Fibroblast of the aortic adventitia (primary cell): ENCODE measurements around the gene PALB2. TPM values are rescaled to one million over a fixed set of nuclear protein-coding genes. Genes with fewer than 3 reads are reported as not detected.
A peak's percentile ranks its signal among the peaks of the same experiment; 100 is the strongest.
"Not testable (repeated sequence)": the region's sequence is repeated elsewhere in the genome, so short reads cannot be mapped to it uniquely, and the experiment has no call there.

Source experiments
- DNase-seq: peaks from one replicate; pipeline ENCODE4 v3.0.0-alpha.2; 2010; ENCODE audit warnings: low read depth
- H3K4me3 ChIP-seq: 2 replicates; pipeline ENCODE4 v1.5.1; 2011; ENCODE audit warnings: low read depth, mild to moderate bottlenecking, control low read depth, low read length, moderate library complexity
- total RNA-seq: library from RNA; depleted of rRNA; stranded (reverse); fragments of >200 nt; gene quantifications from 2 replicates; pipeline ENCODE4 v1.2.3, GENCODE V29; 2012; ENCODE audit warnings: low replicate concordance
- TF ChIP-seq, protein P1 (sequence below): IDR thresholded peaks from 2 replicates; pipeline ENCODE4 v1.5.1; 2011; ENCODE audit warnings: mild to moderate bottlenecking, low read length, control low read depth, inconsistent platforms; ENCODE audit not compliant: insufficient read depth

The PALB2 gene
- total RNA-seq, 1 donor = 19.4 TPM

DNA sequence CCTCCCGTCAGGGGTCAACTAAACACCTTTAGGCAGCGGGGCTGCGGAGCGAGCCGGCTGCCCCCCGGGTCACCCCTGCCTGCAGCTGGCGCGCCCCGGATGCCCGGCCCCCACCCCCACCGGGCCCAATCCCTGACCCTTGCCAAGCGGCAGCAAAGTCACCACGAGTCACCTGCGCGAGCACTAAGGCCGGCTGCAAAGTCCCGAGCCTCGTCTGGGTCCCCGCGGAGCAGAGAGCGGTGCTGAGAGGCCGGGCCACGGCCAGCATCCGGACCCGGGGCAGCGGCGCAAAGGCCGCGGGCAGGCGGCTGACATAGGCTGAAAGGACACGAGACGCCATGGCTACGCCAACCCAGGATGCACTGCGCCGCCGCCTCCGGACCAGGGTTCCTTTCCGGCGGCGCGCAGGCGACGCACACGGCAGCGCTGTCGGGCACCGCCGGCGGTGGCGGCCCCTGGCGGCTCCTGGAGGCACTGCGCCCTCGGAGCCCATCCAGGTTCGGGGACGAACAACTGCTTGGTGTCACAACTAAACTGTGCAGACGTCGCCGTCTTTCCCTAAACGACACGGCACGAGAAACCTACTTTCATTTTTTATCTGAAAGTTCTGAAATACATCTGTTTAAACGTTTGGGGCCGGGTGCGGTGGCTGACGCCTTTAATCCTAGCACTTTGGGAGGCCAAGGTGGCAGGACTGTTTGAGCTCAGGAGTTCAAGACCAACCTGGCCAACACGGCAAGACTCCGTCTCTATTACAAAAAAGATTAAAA is 45.0 kb downstream of the PALB2 start, which contains the start of gene NDUFAB1:
Gene NDUFAB1, minus strand, starts transcription at position 366 of the 770 bp plus-strand sequence. Its CDS starts 26 bp downstream, at position 340.
- H3K4me3 ChIP-seq = peak within 1 kb of the TSS; percentile 98
- TF ChIP-seq, protein P1, sequence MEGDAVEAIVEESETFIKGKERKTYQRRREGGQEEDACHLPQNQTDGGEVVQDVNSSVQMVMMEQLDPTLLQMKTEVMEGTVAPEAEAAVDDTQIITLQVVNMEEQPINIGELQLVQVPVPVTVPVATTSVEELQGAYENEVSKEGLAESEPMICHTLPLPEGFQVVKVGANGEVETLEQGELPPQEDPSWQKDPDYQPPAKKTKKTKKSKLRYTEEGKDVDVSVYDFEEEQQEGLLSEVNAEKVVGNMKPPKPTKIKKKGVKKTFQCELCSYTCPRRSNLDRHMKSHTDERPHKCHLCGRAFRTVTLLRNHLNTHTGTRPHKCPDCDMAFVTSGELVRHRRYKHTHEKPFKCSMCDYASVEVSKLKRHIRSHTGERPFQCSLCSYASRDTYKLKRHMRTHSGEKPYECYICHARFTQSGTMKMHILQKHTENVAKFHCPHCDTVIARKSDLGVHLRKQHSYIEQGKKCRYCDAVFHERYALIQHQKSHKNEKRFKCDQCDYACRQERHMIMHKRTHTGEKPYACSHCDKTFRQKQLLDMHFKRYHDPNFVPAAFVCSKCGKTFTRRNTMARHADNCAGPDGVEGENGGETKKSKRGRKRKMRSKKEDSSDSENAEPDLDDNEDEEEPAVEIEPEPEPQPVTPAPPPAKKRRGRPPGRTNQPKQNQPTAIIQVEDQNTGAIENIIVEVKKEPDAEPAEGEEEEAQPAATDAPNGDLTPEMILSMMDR = peak; percentile 85
- peak; percentile 75 for DNase-seq

DNA sequence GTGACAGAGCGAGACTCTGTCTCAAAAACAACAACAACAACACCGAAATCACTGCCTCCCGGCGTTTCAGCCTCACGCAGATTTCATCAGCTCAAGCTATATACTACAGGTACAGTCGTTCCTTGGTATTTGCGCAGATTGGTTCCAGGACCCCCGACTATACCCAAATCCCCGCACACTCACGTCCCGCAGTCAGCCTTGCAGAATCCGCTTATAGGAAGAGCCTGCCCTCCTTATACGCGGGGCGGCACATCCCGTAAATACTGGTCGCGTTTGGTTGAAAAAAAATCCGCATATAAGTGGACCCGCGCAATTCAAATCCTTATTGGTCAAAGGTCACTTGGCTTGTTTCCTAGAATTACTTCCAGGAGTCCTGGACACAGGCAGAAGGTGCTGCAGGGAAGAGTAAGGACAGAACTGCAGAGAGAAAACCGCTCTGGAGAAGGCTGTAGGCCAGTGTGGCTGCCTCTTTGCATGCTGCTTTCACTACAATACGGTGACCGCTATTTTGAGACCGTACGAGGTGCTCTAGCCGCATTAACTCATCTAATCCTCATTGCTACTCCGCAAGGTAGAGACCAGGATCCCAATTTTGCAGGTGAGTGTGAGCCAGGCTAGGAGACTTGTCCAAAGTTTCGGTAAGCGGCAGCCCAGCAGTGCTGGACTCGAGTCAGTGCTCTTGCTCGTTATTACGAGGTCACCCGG is 45.7 kb downstream of the PALB2 start:
- DNase-seq = no peak
- TF ChIP-seq, protein P1 = no peak
- peak overlapping the region; percentile 98 for H3K4me3 ChIP-seq

DNA sequence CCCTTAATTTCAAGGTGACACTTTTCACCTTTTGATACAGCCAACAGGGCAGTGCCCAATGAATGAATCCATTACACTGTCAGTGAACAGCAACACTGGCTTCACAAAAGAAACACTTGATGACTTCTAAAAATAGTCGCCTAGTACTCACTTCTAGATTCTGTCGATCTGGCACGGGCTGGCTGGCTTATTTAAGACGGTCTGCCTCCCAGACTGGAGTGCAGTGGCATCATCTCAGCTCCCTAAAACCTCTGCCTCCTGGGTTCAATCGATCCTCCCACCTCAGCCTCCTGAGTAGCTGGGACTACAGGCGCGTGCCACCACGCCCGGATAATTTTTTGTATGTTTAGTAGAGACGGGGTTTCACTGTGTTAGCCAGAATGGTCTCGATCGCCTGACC is 46.9 kb downstream of the PALB2 start:
- DNase-seq = no peak
- TF ChIP-seq, protein P1 = no peak
- H3K4me3 ChIP-seq = no peak overlapping the region

DNA sequence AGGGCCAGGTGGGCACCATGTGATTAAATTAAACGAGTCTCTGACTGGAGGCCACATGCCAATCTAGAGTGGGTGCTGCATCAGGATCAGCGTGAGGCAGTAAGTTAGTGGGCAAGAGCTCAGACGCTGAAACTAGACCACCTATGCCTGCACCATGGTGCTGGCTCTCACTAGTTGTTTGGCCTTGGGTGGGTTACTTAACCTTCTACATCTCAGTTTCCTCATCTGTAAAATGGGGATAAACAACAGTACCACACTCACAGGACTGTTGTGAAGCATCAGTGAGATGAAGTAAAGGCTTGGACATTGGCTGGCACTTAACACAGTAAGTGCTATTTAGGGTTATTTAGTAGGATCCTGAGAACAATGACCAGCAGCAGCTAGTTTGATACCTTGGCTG is 50.9 kb downstream of the PALB2 start:
- no peak overlapping the region for H3K4me3 ChIP-seq
- TF ChIP-seq, protein P1 = no peak
- no peak for DNase-seq

DNA sequence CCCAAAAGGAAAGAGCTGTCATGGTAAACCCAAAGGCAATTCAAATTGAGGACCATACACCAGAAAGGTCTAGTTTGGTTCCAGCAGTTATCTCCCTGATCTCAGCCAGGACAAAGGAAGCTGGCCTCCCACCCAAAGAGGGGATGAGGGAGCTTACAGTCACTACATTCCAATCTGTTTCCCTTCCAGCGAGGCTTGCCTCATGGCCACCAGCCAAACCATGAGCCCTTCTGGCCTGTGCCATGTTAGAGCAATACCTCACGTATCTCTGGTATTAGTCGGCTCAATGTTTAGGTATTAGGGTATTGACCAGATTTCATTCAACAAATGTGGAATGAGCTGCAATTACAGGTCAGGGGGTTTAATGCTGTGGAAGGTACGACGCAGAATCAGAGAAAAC is 53.4 kb downstream of the PALB2 start:
- no peak overlapping the region for H3K4me3 ChIP-seq
- peak; percentile 78 for DNase-seq
- TF ChIP-seq, protein P1 = no peak

DNA sequence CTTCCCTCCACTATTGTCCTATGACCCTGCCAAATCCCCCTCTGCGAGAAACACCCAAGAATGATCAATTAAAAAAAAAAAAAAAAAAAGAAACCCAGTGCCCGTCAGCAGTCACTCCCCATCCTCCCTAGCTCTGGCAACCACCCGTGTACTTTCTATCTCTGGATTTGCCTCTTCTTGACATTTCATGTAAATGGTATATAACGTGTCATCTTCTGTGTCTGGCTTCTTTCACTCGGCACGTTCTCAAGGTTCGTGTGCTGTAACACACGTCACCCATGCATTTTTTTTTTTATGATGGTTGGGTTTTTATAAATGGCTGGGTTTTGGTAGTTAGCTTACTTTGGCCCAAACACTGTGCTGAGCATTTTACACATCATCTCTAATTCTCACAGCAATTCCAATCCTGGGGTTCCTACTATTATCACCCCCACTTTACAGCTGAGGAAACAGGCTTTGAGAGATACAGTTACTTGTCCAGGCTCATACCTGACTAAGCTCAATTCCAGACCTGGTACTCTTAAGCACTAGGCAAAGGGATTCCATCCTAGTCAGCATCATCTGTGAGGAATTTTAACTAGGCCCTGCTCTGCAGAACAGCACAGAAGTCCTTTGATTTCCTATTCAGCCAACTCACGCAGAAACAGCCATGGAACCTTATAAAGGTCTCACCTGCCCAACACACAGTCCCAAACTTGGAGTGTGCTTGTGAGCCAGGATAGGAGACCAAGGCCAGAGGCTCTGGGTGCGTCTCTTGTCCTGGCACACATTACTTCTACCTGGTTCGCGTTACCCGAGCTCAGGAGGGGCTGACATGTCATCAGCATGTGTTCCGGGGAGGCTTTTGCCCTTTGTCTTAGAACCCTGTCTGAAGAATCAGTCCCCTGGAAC is 56.7 kb downstream of the PALB2 start:
- TF ChIP-seq, protein P1 = no peak
- no peak overlapping the region for H3K4me3 ChIP-seq
- DNase-seq = no peak

DNA sequence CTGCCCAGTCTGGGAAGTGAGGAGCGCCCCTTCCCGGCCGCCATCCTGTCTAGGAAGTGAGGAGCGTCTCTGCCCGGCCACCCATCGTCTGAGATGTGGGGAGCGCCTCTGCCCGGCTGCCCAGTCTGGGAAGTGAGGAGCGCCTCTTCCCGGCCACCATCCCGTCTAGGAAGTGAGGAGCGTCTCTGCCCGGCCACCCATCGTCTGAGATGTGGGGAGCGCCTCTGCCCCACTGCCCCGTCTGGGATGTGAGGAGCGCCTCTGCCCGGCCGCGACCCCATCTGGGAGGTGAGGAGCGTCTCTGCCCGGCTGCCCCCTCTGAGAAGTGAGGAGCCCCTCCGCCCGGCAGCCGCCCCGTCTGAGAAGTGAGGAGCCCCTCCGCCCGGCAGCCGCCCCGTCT is 57.8 kb downstream of the PALB2 start:
- not testable (repeated sequence) for DNase-seq, H3K4me3 ChIP-seq
